Measurements from ENCODE around the gene SERPINB7.
A peak's percentile ranks its signal among the peaks of the same experiment; 100 is the strongest.

The SERPINB7 gene

DNA sequence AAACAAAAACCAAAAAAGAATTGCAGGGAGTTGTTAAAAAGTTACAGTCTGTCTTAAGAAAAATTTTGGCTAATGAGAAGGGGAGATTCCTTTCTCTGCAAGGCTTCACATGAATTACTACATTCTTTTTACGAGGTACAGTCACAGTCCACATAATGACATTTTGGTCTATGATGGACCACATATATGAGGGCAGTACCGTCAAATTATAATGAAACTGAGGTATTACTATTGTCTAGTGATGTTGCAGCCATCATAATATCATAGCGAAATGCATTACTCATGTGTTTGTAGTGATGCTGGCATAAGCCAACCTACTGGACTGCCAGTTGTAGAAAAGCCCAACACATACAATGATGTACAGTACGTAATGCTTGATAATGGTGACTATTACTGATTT, 12.5 kb downstream of the SERPINB7 start:
- DNase-seq (ENCODE audit: low spot score) = no peak

DNA sequence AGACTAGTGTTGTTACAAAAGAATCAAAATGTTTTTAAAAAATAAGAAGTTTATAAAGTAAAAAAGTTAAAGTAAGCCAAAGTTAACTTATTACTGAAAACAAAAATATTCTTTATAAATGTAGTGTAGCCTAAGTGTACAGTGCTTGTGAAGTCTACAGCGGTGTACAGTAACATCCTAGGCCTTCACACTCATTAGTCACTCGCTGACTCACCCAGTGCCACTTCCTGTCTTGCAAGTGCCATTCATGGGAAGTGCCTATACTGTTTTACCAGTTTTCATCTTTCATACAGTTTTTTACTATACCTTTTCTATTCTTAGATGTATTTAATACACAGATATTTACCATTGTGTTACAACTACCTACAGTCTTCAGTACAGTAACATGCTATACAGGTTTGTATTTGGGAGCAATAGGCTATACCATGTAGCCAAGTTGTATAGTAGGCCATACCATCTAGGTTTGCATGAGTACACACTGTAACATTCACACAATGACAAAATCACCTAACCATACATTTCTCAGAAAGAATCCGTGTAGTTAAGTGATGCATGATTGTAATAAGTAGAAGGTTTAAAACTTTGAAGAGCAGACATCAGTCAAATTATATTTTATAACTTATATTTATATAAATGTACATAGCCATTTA, 13.4 kb downstream of the SERPINB7 start:
- peak; percentile 37 for DNase-seq (ENCODE audit: low spot score)

DNA sequence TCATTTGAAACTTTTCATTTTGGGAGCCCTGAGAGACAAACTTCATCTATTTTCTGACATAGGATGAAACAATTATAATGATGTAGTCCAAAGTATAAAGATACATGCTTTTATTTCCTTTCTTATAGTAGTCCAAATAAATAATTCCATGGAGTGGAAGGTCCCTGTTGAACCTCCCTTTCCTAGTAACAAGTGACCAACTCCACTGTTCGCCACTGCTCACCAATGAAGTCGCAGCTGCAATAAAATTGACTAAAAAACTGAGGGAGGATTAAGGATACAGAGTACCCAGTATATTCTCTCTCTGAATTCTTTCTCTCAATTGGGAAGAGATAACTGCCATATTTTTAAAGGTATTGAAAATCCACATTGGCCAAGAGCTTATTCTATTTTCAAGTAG, 14.1 kb downstream of the SERPINB7 start:
- no peak for DNase-seq (ENCODE audit: low spot score)

GRCh38 chr18:63795606-63796005, 20.4 kb downstream of the SERPINB7 start:
- DNase-seq (ENCODE audit: low spot score) = no peak

- DNase-seq (ENCODE audit: low spot score) = no peak
These were observed 24.0 kb downstream of the SERPINB7 start for GRCh38 chr18:63799189-63799588.

- DNase-seq (ENCODE audit: low spot score) = no peak
These were observed 26.1 kb downstream of the SERPINB7 start for GRCh38 chr18:63801343-63801742.

DNA sequence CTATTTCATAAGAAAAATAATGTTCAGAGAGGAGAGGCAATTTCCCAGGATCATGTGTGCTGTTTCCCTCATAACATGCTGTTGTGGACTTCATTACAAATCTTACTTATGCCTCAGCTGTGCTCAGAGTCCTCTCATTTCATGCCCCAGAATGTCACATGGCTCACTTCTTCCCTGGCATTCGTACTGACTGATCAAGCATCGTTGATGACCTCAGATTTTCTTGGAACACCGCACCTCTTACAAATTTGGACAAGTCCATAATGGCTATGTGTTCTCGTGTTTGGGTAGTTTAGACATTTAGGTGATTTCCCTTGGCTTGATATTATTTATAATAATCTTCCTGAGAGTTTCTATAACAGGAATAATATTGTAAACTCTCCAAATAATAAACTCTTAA, 32.9 kb downstream of the SERPINB7 start:
- DNase-seq (ENCODE audit: low spot score) = no peak

- peak; percentile 29 for DNase-seq (ENCODE audit: low spot score)
These were observed 42.3 kb downstream of the SERPINB7 start for GRCh38 chr18:63817441-63818051.

- DNase-seq (ENCODE audit: low spot score) = no peak
These were observed 43.0 kb downstream of the SERPINB7 start for GRCh38 chr18:63818212-63818611.

DNA sequence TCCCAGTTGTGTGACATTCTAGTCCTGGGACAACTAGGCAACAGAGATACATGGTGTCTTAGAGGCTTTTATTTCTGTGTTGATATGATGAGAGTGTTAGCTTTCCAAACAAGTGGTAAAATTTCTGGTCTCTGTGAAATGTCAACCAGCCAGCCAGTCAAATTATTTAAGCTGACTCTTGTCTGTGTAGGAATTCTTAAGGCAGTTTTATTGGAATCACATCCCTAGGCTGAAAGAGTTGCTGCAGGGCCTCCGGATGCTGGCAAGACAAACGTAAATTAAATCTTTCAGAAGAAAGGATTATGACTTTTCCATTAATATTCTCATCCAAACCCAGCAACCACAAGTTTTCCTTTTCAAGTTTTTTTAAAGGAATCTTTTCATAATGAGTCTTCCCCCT, 44.6 kb downstream of the SERPINB7 start:
- no peak for DNase-seq (ENCODE audit: low spot score)

DNA sequence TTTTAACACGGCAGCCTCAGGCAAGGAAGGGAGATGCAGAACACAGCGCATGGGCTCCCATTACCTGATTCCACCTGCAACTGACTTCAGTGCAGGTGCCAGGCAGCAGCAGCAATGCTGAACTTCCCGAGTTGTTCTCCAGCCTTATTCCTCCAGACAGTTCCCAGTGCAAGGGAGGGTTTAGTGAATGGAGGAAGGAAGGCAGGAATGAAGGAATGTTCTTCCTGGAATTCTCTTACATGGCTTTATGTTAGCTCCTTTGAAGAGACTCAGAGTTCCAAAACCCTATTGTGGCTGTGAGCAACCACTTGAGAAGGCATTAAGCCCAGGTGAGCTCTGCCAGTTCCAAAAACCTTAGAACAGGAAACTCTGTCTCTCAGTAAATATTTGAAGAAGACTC, 45.5 kb downstream of the SERPINB7 start:
- DNase-seq (ENCODE audit: low spot score) = no peak

GRCh38 chr18:63823516-63824219, 48.5 kb downstream of the SERPINB7 start:
- DNase-seq (ENCODE audit: low spot score) = no peak

GRCh38 chr18:63824220-63824525, 49.0 kb downstream of the SERPINB7 start:
- no peak for DNase-seq (ENCODE audit: low spot score)

GRCh38 chr18:63828120-63828519, 52.9 kb downstream of the SERPINB7 start:
- DNase-seq (ENCODE audit: low spot score) = no peak

DNA sequence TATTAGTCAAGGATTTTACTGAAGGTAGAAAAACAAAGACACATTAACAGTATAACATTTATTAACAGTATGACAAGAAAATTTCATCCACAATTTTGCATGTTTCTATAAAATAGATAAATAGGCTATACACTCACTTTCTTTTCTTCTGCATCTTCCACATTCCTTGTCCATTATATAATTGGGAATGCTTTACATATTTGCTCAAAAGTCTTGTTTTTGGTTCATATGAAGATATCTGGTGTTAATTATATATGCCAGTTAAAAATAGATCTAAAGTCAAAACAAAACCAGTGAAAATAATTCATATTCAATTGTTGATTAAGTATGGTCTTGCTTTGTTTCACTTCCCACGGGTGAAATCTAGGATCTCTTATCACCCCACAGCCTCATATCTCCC, 53.4 kb downstream of the SERPINB7 start:
- no peak for DNase-seq (ENCODE audit: low spot score)

- DNase-seq (ENCODE audit: low spot score) = no peak
These were observed 54.7 kb downstream of the SERPINB7 start for GRCh38 chr18:63829886-63830285.

GRCh38 chr18:63831080-63831788, 56.0 kb downstream of the SERPINB7 start:
- DNase-seq (ENCODE audit: low spot score) = no peak

- DNase-seq (ENCODE audit: low spot score) = peak; percentile 10
These were observed 57.3 kb downstream of the SERPINB7 start for GRCh38 chr18:63832470-63832869.

DNA sequence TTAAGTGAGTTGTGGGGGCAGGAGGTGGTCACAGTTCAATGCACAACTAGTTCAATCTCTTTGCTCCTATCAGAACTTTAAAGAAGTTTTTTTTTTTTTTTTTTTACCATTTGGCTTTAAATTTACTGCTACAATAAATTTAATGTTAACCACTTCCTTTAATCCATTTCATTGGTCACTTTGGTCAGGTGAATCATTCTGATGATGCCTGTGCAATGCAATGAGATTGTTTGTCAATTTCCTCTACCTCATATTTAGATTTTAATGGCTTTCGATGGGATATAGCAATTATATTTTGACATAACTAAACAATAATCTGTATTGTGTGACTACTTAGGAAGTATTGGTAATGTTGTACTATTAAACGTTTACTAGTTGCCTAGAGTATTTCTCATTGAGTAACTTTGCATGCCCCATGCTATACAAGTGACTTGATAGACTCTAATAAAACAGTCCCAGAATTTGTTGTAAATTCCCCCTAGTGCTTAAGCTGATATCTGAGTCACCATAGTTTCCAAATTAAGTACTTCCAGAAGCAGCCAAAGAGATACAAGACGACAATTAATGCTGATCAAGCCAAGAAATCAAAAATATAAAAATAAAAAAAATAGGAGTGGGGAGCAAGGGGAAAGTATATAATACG, 59.4 kb downstream of the SERPINB7 start:
- no peak for DNase-seq (ENCODE audit: low spot score)

DNA sequence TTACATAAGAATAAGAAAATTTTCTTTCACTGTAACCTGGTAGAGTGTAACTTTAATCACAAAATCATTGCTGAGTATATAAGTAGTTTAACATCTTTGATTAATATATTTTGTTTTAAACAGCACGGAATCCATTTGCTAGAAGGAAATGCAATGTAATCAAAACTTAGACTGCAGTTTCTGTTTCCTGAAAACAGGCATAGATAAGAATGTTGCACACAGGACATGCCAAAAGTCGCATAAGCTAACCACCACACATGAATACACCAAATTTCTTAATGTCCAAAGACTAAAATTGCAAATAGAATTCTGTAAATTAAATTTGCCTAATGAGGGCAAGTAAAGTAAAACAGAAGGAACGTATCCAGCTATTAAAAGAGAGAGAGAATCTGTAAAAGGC, 61.2 kb downstream of the SERPINB7 start:
- no peak for DNase-seq (ENCODE audit: low spot score)

GRCh38 chr18:63837590-63837989, 62.4 kb downstream of the SERPINB7 start:
- no peak for DNase-seq (ENCODE audit: low spot score)

GRCh38 chr18:63843008-63843407, 67.8 kb downstream of the SERPINB7 start:
- no peak for DNase-seq (ENCODE audit: low spot score)

GRCh38 chr18:63844254-63844653, 69.0 kb downstream of the SERPINB7 start:
- DNase-seq (ENCODE audit: low spot score) = peak; percentile 18
